CD4-positive, alpha-beta T cell treated with Interleukin-4 for 4 hours (primary cell): ENCODE measurements around the gene CRYGB.

Experiments
- DNase-seq: peaks from one replicate; pipeline ENCODE4 v3.0.0-alpha.2; 2020

The CRYGB gene

GRCh38 chr2:208146006-208146405 lies at the start of gene CRYGB:
Gene CRYGB, minus strand, starts transcription at chr2:208146158. Its CDS starts 38 bp downstream, at chr2:208146120.
- DNase-seq = no peak

- no peak for DNase-seq
Measured at GRCh38 chr2:208195531-208195930, 49.6 kb upstream of the CRYGB start.

GRCh38 chr2:208192611-208193236 lies 46.8 kb upstream of the CRYGB start:
- no peak for DNase-seq

- no peak for DNase-seq
Measured at GRCh38 chr2:208189810-208190503, 44.0 kb upstream of the CRYGB start, which contains the start of gene C2orf80. Gene C2orf80, minus strand, starts transcription at chr2:208190030. Its CDS starts 3,044 bp downstream, at chr2:208186986.

- DNase-seq = no peak
Measured at GRCh38 chr2:208189069-208189809, 43.3 kb upstream of the CRYGB start.

- DNase-seq = no peak
Measured at GRCh38 chr2:208186893-208187292, 40.9 kb upstream of the CRYGB start.

- no peak for DNase-seq
Measured at GRCh38 chr2:208186465-208186864, 40.5 kb upstream of the CRYGB start.

- DNase-seq = no peak
Measured at GRCh38 chr2:208183972-208184705, 38.2 kb upstream of the CRYGB start.

GRCh38 chr2:208183526-208183925 lies 37.6 kb upstream of the CRYGB start:
- no peak for DNase-seq

GRCh38 chr2:208182835-208183234 lies 36.9 kb upstream of the CRYGB start:
- DNase-seq = no peak

GRCh38 chr2:208179028-208179609 lies 33.2 kb upstream of the CRYGB start:
- DNase-seq = no peak

GRCh38 chr2:208175840-208176153 lies 29.8 kb upstream of the CRYGB start:
- DNase-seq = no peak

- peak; percentile 65 for DNase-seq
Measured at GRCh38 chr2:208175069-208175839, 29.3 kb upstream of the CRYGB start.

- DNase-seq = no peak
Measured at GRCh38 chr2:208174144-208174543, 28.2 kb upstream of the CRYGB start.

GRCh38 chr2:208172125-208172524 lies 26.2 kb upstream of the CRYGB start:
- DNase-seq = no peak

GRCh38 chr2:208164951-208165755 lies 19.2 kb upstream of the CRYGB start:
- DNase-seq = no peak

GRCh38 chr2:208163489-208163888 lies 17.5 kb upstream of the CRYGB start, which contains the start of gene CRYGA:
Gene CRYGA, minus strand, starts transcription at chr2:208163589. Its CDS starts 33 bp downstream, at chr2:208163556.
- no peak for DNase-seq

- DNase-seq = no peak
Measured at GRCh38 chr2:208156439-208156838, 10.5 kb upstream of the CRYGB start.

- no peak for DNase-seq
Measured at GRCh38 chr2:208153156-208153555, 7.2 kb upstream of the CRYGB start.

- DNase-seq = no peak
Measured at GRCh38 chr2:208150956-208151355, 5.0 kb upstream of the CRYGB start.

GRCh38 chr2:208150094-208150493 lies 4.1 kb upstream of the CRYGB start:
- DNase-seq = no peak
